NT2/D1 (cell line): ENCODE results near the gene ZNF771.
"Not testable (repeated sequence)": the region's sequence is repeated elsewhere in the genome, so short reads cannot be mapped to it uniquely, and the experiment has no call there.

Source experiments
- DNase-seq: peaks from one replicate; pipeline ENCODE4 v3.0.0-alpha.2; 2011; ENCODE audit warnings: low read depth, low spot score
- H3K27me3 ChIP-seq: 2 replicates; pipeline ENCODE4 v1.6.0; 2011; ENCODE audit warnings: mild to moderate bottlenecking; ENCODE audit not compliant: insufficient read length, insufficient read depth
- H3K36me3 ChIP-seq: 2 replicates; pipeline ENCODE4 v1.6.1; 2011; ENCODE audit warnings: mild to moderate bottlenecking, low read length, mixed read lengths; ENCODE audit not compliant: insufficient read depth, insufficient read length
- H3K4me1 ChIP-seq: 2 replicates; pipeline ENCODE4 v1.5.1; 2011; ENCODE audit not compliant: insufficient read depth, insufficient read length
- H3K4me3 ChIP-seq: 2 replicates; pipeline ENCODE4 v1.5.1; 2011; ENCODE audit warnings: low read depth; ENCODE audit not compliant: insufficient read length
- H3K9ac ChIP-seq: 2 replicates; pipeline ENCODE4 v1.6.0; 2011; ENCODE audit warnings: low read depth; ENCODE audit not compliant: insufficient read length
- H3K9me3 ChIP-seq: 2 replicates; pipeline ENCODE4 v1.5.1; 2011; ENCODE audit warnings: mild to moderate bottlenecking, low read length; ENCODE audit not compliant: insufficient read depth
- SUZ12 ChIP-seq: IDR thresholded peaks from 2 replicates; pipeline ENCODE4 v1.6.1; 2011; ENCODE audit not compliant: insufficient read length, insufficient read depth; ENCODE audit errors: extremely low read depth
- YY1 ChIP-seq: IDR thresholded peaks from 2 replicates; pipeline ENCODE4 v1.6.1; 2011; ENCODE audit not compliant: insufficient read length, insufficient read depth
- ZNF274 ChIP-seq: IDR thresholded peaks from 2 replicates; pipeline ENCODE4 v1.6.1; 2011; ENCODE audit warnings: mild to moderate bottlenecking, low read depth, low read length

Gene ZNF771

DNA sequence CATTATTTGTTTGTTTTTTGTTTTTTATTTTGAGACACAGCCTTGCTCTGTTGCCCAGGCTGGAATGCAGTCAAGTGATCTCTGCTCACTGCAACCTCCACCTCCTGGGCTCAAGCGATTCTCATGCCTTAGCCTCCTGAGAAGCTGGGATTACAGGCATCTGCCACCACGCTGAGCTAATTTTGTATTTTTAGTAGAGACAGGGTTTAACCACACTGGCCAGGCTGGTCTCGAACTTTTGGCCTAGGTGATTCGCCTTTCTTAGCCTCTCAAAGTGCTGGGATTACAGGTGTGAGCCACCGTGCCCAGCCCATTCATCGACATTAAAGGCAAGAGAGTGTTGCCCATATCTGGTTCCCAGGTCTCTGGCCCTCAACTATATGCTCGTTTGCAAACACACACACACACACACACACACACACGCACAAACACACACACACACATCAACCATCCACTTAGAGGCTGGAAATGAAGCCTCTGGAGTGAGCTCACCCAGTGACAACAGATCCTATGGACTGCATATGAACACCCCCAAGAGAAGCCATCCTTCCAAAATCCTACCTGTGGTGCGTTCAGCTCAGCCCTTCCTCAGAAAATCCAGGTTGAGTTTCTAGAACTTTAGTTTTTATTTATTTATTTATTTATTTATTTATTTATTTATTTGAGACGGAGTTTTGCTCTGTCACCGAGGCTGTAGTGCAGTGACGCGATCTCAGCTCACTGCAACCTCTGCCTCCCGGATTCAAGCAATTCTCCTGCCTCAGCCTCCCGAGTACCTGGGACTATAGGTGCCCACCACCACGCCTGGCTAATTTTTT lies 50.5 kb downstream of the ZNF771 start:
- TF ChIP-seq SUZ12 (no peak), ZNF274 (no peak)
- Histone ChIP-seq H3K27me3 (no peaks in the 10 kb centered on the region), H3K36me3 (no peaks in the 10 kb centered on the region), H3K9me3 (no peaks in the 10 kb centered on the region), H3K4me1 (peaks cover 7% of the 10 kb centered on the region), H3K4me3 (no peak overlapping the region), H3K9ac (no peak overlapping the region)
- DNase-seq: no peak

- no peak for DNase-seq
- Histone ChIP-seq H3K27me3 (no peaks in the 10 kb centered on the region), H3K36me3 (no peaks in the 10 kb centered on the region), H3K9ac (no peak overlapping the region), H3K4me1 (peaks cover 7% of the 10 kb centered on the region), H3K9me3 (no peaks in the 10 kb centered on the region), H3K4me3 (no peak overlapping the region)
- TF ChIP-seq ZNF274 (no peak), SUZ12 (no peak), YY1 (no peak)
Observed at GRCh38 chr16:30458561-30459394, 51.4 kb downstream of the ZNF771 start.

GRCh38 chr16:30459456-30459855 lies 52.0 kb downstream of the ZNF771 start:
- Histone ChIP-seq H3K36me3 (no peaks in the 10 kb centered on the region), H3K4me3 (no peak overlapping the region), H3K9ac (no peak overlapping the region), H3K9me3 (no peaks in the 10 kb centered on the region), H3K27me3 (no peaks in the 10 kb centered on the region), H3K4me1 (peaks cover 7% of the 10 kb centered on the region)
- no peak for DNase-seq
- TF ChIP-seq ZNF274: no peak
- no peak for TF ChIP-seq SUZ12
- TF ChIP-seq YY1: no peak

DNA sequence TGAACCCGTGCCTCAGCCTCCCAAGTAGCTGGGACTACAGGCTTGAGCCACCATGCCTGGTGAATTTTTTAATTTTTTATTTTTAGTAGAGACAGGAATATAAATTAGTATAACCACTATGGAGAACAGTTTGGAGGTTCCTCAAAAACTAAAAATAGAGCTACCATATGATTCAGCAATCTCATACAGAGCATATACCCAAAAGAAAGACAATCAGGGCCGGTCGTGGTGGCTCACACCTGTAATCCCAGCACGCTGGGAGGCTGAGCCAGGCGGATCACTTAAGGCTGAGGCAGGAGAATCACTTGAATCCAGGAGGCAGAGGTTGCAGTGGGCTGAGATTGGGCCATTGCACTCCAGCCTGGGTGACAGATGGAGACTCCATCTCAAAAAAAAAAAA lies 54.0 kb downstream of the ZNF771 start:
- not testable (repeated sequence) for H3K4me1 ChIP-seq, DNase-seq, H3K9me3 ChIP-seq, H3K27me3 ChIP-seq, H3K9ac ChIP-seq, H3K36me3 ChIP-seq, H3K4me3 ChIP-seq

GRCh38 chr16:30464078-30464477 lies 56.7 kb downstream of the ZNF771 start:
- Histone ChIP-seq H3K9me3 (no peaks in the 10 kb centered on the region), H3K9ac (no peak overlapping the region), H3K27me3 (no peaks in the 10 kb centered on the region), H3K36me3 (no peaks in the 10 kb centered on the region), H3K4me1 (peaks cover 2% of the 10 kb centered on the region), H3K4me3 (no peak overlapping the region)
- no peak for DNase-seq
- no peak for TF ChIP-seq ZNF274
- TF ChIP-seq YY1: no peak
- TF ChIP-seq SUZ12: no peak
